Astrocyte of the spinal cord (primary cell): ENCODE results near the gene SUPT3H.

Experiments
- DNase-seq: peaks from one replicate; pipeline ENCODE4 v3.0.0; 2011; ENCODE audit warnings: low read depth, low spot score
- H3K4me3 ChIP-seq: 2 replicates; pipeline ENCODE4 v1.5.1; 2011; ENCODE audit warnings: low read depth, mild to moderate bottlenecking, low read length, moderate library complexity
- CTCF ChIP-seq: IDR thresholded peaks from 2 replicates; pipeline ENCODE4 v1.5.1; 2012; ENCODE audit warnings: low read depth, mild to moderate bottlenecking, low read length, inconsistent platforms
- in situ Hi-C: cut with HindIII; loops from 2 replicates; pipeline ENCODE4 v1.10.0; 2017; ENCODE audit warnings: low sequenced_read_pairs

The SUPT3H gene

GRCh38 chr6:44804546-44805159 is 573.1 kb downstream of the SUPT3H start:
- in situ Hi-C loops: no loop called here
- no peak for DNase-seq
- TF ChIP-seq CTCF: no peak
- no peak overlapping the region for H3K4me3 ChIP-seq

GRCh38 chr6:44804016-44804415 is 573.7 kb downstream of the SUPT3H start:
- DNase-seq: no peak
- in situ Hi-C loops: no loop called here

GRCh38 chr6:44800784-44801592 is 576.7 kb downstream of the SUPT3H start:
- in situ Hi-C loops: no loop called here
- no peak for DNase-seq

More at GRCh38 chr6:44804016-44804415, 573.7 kb downstream of the SUPT3H start:
- H3K4me3 ChIP-seq: no peak overlapping the region
- TF ChIP-seq CTCF: no peak

GRCh38 chr6:44800171-44800783 is 577.5 kb downstream of the SUPT3H start:
- no peak for TF ChIP-seq CTCF
- H3K4me3 ChIP-seq: no peak overlapping the region
- in situ Hi-C loops: no loop called here
- DNase-seq: peak; percentile 89

More at GRCh38 chr6:44800784-44801592, 576.7 kb downstream of the SUPT3H start:
- H3K4me3 ChIP-seq: no peak overlapping the region
- TF ChIP-seq CTCF: no peak

- H3K4me3 ChIP-seq: no peak overlapping the region
- in situ Hi-C loops: no loop called here
- no peak for DNase-seq
- no peak for TF ChIP-seq CTCF
Measured at GRCh38 chr6:44797746-44798145, 580.0 kb downstream of the SUPT3H start.

- no peak overlapping the region for H3K4me3 ChIP-seq
- no peak for DNase-seq
- no peak for TF ChIP-seq CTCF
- in situ Hi-C loops: no loop called here
Measured at GRCh38 chr6:44795326-44795725, 582.4 kb downstream of the SUPT3H start.
